HG02970 (cell line): Measurements from ENCODE around the gene RNU6-9.

Experiments used
- ATAC-seq: cut with Tn5 transposase; IDR thresholded peaks from one replicate; pipeline ENCODE4 v1.9.1; 2021; ENCODE audit warnings: mild to moderate bottlenecking, moderate library complexity, moderate number of reproducible peaks; ENCODE audit not compliant: unreplicated experiment, low FRiP score

The RNU6-9 gene

DNA sequence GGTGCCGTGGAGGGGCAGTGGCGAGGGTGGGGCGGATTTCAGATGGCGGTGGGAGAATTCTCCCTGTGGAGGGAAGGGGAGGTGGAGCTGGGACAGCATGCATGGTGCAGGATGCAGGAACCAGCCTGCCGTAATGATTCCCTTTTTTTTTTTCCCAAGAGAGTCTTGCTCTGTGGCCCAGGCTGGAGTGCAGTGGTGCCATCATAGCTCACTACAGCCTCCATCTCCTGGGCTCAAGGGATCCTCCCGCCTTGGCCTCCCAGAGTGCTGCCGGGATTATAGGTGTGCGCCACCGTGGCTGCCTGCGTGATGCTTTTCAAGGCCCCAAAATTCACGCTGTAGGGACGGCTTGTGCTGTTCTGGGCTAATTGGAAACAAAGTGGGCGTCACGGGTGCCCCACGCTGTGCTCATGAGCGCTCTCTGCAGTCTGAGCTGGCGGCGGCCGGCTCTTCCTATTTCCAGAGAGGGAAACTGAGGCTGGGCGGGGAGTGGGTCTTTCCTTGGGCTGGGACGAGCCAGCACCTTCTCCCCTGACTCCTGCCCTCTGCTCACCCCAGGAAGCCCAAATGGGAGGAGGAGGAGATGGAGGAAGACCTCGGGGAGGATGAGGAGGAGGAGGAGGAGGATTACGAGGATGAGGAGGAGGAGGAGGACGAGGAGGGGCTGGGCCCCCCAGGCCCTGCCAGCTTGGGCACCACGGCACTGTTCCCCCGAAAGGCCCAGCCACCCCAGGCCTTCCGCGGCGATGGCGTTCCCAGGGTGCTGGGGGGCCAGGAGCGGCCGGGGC, 38.8 kb downstream of the RNU6-9 start:
- ATAC-seq, result no peak

DNA sequence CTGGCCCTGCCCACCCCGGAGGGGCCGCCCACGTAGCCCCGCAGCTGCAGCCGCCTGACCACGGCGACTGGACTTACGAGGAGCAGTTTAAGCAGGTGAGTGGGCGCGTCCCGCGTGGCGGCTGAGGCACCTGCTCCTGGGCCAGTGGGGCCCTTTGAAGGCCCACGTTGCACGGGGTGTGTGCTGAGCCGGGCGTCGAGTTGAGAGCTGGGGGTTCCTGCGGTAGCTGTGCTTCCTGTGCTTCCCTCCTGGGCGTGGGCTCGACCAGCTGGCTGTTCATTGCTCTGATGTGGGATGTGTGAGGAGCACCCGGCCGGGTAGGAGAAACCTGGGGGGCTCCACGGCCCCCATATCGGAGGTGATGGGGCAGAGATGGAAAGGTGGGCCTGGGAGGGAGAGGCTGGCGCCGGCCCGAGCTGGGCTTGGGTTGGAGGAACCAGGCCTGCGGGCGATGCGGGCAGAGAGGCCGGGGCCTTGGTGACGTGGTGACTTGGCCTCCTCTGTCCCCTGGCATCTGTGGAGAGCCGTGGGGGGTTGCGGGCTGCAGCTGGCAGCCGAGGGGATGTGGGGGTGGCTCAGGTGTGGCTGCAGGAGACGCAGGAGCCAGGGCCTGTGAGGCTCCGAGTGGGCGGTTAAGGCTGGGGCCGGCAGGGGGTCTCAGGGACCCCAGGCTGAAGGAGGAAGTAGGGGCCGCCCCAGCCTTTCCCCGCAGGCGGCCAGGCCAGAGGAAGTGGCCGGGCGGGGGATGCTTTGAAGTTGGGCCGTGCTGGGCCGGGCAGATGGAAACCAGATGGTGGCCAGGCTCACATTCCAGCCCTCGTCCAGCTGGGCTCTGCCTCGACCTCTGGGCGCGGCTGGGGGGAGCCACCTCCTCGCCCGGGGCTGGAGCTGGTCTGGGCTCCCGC, 39.6 kb downstream of the RNU6-9 start:
- ATAC-seq, result no peak

DNA sequence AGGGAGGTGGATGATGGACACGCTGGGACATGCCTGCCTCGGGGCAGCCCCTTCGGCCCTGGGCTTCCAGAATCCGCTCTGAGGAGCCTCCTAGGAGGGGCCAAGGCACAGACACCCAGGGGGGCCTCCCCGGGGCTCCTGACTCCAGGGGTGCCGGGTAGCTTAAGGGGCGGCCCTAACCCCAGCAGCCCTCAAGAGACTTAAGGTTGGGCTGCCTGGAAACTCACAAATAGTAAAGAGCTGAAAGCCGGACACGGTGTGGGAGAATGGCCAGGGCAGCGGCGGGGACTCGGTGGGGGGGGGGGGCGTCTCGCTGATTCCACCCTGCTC, 40.2 kb downstream of the RNU6-9 start:
- no peak for ATAC-seq

DNA sequence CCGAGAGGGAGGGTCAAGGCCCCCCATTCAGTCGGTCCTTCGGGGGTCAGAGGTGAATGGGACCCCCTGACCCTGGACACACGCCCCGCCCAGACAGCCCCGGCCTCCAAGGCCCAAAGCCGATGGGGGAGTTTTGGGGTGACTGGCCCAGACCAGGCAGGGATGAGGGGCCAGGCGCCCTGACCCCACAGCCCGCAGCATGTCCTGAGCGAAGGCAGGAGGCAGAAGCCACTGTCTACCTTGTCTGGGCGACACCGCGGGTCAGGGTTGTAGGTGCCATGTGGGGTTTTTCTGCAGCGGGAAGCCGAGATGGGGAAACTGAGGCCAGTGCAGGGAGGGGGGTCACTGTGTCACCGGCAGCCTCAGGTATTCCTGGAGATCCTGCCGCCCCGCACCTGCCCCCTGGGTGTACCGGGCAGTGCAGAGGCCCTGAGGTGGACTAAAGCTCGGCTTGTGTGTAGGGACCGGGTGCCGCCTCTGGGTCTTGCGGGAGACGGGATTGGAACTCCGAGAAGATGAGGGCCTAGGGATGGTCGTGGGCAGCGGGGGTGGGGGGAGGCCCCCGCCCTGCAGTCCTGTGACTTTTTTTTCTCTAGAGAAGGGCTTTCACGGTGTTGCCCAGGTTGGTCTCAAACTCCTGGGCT, 41.0 kb downstream of the RNU6-9 start:
- no peak for ATAC-seq

DNA sequence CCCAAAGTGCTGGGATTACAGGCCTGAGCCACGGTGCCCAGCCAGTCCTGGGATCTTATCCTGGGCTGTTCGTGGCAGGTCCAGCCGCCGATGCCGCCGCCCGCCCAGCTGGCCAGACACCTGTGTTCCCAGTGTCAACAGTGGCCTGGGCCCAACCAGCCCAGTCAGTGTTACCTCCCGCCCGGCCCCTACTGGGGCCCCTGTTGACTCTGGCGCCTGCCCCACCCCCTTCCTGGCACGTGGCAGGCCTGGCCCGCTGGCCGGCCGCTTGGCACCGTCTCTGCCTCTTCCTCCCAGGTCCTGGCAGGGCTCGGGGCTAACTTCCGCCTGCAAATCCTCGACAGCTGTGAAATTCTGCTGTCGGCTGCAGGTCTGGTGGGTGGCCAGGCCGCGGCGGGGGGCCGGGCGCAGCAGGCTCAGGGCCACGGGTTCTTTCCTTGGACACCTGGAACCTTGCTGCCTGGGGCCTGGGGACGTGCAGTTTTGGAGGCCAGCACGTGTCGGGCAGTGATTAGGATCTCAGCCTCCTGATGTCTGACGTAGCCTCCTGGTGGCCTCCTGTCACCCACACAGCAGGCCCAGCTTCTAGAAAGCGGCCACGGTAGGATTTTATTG, 41.7 kb downstream of the RNU6-9 start:
- ATAC-seq, result no peak

DNA sequence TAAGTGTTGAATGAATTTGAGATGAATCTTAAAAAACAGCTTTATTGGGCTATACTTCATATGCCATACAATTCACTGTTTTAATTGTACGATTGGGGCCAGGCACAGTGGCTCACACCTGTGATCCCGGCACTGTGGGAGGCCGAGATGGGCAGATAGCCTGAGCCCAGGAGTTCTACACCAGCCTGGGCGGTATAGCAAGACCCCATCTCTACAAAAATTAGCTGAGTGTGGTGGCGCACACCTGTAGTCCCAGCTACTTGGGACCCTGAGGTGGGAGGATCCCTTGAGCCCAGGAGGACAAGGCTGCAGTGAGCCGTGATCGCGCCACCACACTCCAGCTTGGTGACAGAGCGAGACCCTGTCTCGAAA, 42.9 kb downstream of the RNU6-9 start:
- ATAC-seq, result no peak

DNA sequence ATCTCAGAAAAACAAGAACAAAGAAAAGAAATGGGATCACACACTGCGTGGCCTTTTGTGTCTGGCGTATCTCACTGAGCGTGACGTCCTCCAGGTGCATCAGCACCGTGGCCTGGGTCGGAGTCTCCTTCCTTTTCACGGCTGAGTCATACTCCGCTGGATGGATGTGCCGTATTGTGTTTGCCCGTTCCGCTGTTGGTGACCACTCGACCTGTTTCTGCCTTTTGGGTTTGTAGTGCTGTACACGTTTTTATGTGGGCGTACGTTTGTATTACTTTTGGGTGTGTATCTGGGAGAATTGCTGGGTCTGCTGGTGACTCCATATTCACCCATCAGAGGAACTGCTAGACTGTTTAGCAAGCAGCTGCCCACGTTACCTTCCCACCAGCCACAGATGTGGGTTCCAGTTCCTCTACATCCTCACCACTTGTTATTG, 44.0 kb downstream of the RNU6-9 start:
- no peak for ATAC-seq

DNA sequence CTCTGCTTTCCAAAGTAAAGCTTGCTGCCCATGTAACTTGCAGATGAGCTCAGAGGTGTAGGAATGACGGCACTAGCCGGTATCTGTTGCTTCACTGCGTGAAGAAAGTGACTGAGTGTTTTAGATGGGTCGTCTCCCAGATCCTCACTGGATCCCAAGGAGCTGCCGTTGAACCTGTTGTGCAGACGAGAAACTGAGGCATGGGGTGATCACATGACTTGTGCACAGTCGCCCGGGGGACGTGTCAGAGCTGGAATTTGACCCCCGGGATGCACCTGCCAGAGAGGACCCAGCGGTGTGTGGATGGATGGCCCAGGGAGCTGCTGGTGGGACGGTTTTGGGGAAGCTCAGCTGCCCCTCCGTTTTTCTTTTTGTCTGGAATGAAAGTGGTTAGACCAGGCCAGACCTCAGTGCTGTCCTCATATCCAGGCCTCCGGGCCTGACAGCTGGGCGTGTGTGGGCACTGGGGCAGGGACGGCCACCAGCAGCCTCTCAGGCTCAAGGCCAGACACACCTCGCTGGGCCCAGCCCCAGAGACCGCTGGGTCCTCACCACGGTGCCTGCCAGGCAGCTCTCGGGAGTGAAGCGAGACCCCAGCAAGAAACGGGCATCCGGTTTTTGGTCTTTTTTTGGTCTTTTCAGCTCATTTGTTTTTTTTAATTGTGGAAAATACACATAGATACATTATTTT, 45.1 kb downstream of the RNU6-9 start:
- ATAC-seq, result no peak

DNA sequence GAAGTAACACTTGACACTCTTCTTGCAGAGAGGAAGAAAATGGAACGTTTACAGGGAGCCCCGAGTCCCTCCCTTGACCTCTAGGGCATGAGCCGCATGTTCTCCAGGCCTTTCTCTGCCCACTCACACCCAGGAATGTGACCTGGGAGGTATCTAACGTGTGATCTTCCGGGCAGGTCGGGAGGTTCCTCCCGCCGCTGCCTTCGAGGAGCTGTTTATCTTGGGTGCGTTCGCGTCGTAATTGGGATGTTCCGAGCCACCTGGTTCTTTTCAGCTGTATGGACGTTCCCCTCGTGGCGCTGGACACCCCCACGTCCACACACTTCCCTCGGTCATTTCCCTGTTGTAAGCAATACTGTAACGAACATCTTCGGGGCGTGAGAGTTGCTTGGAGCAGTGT, 46.2 kb downstream of the RNU6-9 start:
- no peak for ATAC-seq

DNA sequence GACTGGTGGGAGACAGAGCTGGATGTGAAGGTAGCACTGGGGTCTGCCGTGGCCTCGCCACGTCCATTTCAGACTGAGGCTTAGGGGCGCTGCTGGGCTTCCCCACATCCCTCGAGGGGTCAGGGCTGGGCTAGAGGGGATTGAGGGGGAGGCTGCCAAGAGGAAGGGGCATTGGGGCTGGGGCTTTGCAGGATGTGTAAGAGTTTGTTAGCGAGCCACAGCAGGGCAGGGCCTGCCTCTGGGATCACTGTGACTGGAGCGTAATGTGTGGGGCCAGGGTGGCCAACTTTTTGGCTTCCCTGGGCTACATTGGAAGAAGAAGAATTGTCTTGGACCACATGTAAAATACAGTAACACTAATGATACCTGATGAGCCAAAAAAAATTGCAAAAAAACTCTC, 46.6 kb downstream of the RNU6-9 start:
- ATAC-seq, result no peak

DNA sequence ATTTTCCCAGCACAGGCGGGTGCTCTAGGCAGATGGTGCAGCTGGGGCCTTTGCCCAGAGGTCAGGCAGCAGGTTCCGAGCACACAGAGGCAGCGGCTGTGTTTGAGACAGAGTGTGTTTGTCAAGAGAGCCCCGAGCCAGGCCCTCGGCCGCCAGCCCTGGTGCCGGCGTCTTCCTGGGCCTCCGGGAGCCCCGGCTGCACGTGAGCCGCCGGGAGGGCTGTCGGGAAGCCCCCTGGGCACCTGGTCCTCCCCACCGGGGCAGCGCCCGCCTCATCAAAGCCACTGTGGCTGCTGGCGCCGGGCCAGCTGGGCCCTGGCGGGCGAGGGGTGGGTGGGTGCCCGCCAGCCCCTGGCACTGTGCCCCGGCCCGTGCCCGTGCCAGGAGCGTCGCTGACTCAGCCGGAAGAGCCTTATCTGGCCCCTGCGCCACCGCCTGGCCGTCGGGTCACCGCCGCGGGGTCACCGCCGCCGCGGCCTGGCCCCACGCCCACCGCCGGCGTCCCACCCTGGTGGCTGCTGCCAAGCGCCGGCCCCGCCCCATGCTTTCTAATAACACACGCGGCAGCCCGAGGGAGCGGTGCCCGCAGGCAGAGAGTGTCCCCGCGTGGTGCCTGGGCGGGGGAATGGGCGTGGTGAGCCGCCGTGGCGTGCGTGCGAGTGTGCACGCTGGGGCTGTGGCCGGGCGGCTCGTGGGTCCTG, 47.5 kb downstream of the RNU6-9 start:
- no peak for ATAC-seq

DNA sequence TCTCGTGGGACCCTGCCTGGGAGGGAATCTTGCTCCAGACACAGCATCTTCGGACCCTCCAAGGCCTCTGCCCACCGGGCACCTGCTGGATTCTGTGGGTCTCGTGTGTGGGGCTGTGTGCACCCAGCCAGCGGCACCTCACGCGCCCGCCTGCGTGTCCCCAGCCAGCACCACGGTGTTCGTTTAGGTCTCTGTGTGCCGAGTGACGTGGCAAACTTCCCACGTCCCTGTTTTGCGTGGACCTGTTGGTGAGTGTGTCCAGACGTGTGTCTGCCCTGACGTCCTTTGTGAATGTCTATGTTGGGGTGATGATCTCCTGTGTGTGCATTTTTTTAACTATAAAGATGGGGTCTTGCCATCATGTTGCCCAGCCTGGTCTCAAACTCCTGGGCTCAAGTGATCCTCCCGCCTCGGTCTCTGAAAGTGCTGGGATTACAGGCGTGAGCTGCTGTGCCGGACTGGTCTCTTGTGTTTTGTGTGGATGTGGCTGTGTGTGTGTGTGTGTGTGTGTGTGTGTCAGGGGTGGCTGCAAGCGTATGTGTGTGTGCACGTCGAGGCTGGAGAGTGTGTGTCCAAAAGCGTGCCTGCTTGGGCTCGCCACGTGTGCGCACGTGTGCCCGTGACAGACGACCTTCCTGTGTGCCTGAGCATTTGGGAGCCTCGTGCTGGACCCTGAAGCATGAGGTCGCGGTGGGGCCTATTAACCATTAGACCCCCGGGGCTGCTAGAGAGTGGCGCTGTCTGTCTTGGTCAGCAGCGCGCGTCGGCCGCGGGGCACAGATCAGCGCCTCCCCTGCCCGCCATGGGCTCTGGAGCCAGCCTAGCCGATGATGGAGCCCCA, 48.2 kb downstream of the RNU6-9 start:
- ATAC-seq, result no peak

DNA sequence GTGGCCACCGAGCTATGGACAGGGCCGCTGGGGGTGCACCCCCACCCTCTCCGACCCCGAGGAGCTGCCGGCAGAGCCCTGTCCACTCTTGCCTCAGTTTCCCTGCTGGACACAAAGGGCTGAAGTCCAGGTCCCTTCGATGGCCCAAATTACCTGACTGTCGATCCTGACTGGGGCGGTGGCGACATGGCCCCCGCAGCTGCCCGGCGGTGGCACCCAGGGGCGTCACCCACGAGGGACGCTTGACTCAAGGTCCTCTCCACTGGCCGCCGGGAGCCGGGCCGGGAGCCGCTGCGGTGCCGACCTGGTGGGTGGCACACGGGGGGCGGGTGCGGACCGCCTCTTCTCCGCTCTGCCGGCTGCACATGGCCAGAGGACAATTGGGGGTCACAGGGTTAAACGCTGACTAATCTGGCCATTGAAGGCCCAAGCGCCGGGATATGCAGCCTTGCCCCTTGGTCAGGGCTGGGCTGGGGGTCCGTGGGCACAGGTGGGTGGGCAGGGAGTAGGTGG, 48.9 kb downstream of the RNU6-9 start:
- ATAC-seq, result no peak
